Fibroblast of villous mesenchyme (primary cell): ENCODE results near the gene SNAP91. TPM values are rescaled to one million over a fixed set of nuclear protein-coding genes. Genes with fewer than 3 reads are reported as not detected.
"Not testable (repeated sequence)": the region's sequence is repeated elsewhere in the genome, so short reads cannot be mapped to it uniquely, and the experiment has no call there.

ENCODE experiments used
- DNase-seq: peaks from one replicate; pipeline ENCODE4 v3.0.0-alpha.2; 2010; ENCODE audit warnings: low read depth
- H3K4me3 ChIP-seq: 2 replicates; pipeline ENCODE4 v1.5.1; 2011; ENCODE audit warnings: low read depth, mild to moderate bottlenecking, low read length
- CTCF ChIP-seq: IDR thresholded peaks from 2 replicates; pipeline ENCODE4 v1.5.1; 2012; ENCODE audit warnings: low read depth, mild to moderate bottlenecking, low read length; ENCODE audit not compliant: insufficient read depth
- total RNA-seq: library from RNA; depleted of rRNA; stranded (reverse); fragments of >200 nt; gene quantifications from 2 replicates; pipeline ENCODE4 v1.2.3, GENCODE V29; 2012

SNAP91 gene
- total RNA-seq, 1 donor = under 0.01 TPM

GRCh38 chr6:83556871-83557270 is 152.0 kb downstream of the SNAP91 start:
- no peak for DNase-seq
- no peak overlapping the region for H3K4me3 ChIP-seq
- TF ChIP-seq CTCF = no peak

GRCh38 chr6:83551748-83552147 is 157.2 kb downstream of the SNAP91 start:
- not testable (repeated sequence) for H3K4me3 ChIP-seq, DNase-seq

GRCh38 chr6:83550482-83550881 is 158.4 kb downstream of the SNAP91 start:
- DNase-seq, H3K4me3 ChIP-seq: not testable (repeated sequence)

- no peak for DNase-seq
- no peak for TF ChIP-seq CTCF
- H3K4me3 ChIP-seq = no peak overlapping the region
These were observed 162.3 kb downstream of the SNAP91 start for GRCh38 chr6:83546636-83547035.

- DNase-seq = no peak
- no peak overlapping the region for H3K4me3 ChIP-seq
- no peak for TF ChIP-seq CTCF
These were observed 169.2 kb downstream of the SNAP91 start for GRCh38 chr6:83539678-83540077.

GRCh38 chr6:83536647-83537589 is 172.0 kb downstream of the SNAP91 start:
- no peak for DNase-seq
- TF ChIP-seq CTCF = no peak
- no peak overlapping the region for H3K4me3 ChIP-seq

- no peak overlapping the region for H3K4me3 ChIP-seq
- peak; percentile 86 for TF ChIP-seq CTCF
- DNase-seq = peak; percentile 57
These were observed 172.8 kb downstream of the SNAP91 start for GRCh38 chr6:83536034-83536646.
